NCI-H526 (cell line): Measurements from ENCODE around the gene TBX4.

Experiments used
- DNase-seq, 2 experiments: peaks; one replicate each; lab custom pipeline; 2025; lab: John Stamatoyannopoulos, UW

The TBX4 gene

GRCh38 chr17:61465550-61466237 lies 13.5 kb downstream of the TBX4 start:
- DNase-seq: no peak

- DNase-seq: no peak
Observed at GRCh38 chr17:61466246-61466645, 14.0 kb downstream of the TBX4 start.

GRCh38 chr17:61467416-61468262 lies 15.4 kb downstream of the TBX4 start:
- DNase-seq: peak in 1 of 2 experiments; percentile 20

- no peak for DNase-seq
Observed at GRCh38 chr17:61468263-61468907, 16.2 kb downstream of the TBX4 start.

GRCh38 chr17:61469474-61469873 lies 17.3 kb downstream of the TBX4 start:
- DNase-seq: no peak

GRCh38 chr17:61469949-61470348 lies 17.7 kb downstream of the TBX4 start:
- DNase-seq: no peak

GRCh38 chr17:61470530-61471136 lies 18.4 kb downstream of the TBX4 start:
- DNase-seq: no peak

- DNase-seq: no peak
Observed at GRCh38 chr17:61474235-61474927, 22.2 kb downstream of the TBX4 start.

- no peak for DNase-seq
Observed at GRCh38 chr17:61474934-61475333, 22.7 kb downstream of the TBX4 start.

- no peak for DNase-seq
Observed at GRCh38 chr17:61475726-61476125, 23.5 kb downstream of the TBX4 start.

GRCh38 chr17:61476476-61477203 lies 24.4 kb downstream of the TBX4 start:
- DNase-seq: no peak

GRCh38 chr17:61477204-61477834 lies 25.1 kb downstream of the TBX4 start:
- DNase-seq: no peak

- no peak for DNase-seq
Observed at GRCh38 chr17:61478026-61478789, 26.0 kb downstream of the TBX4 start.

- no peak for DNase-seq
Observed at GRCh38 chr17:61478790-61479492, 26.7 kb downstream of the TBX4 start.

- DNase-seq: no peak
Observed at GRCh38 chr17:61479493-61480413, 27.5 kb downstream of the TBX4 start.

- no peak for DNase-seq
Observed at GRCh38 chr17:61480414-61480807, 28.2 kb downstream of the TBX4 start.

GRCh38 chr17:61481421-61481820 lies 29.2 kb downstream of the TBX4 start:
- no peak for DNase-seq

- no peak for DNase-seq
Observed at GRCh38 chr17:61482467-61482866, 30.2 kb downstream of the TBX4 start.
